Thyroid gland (tissue), 4 donors: ENCODE measurements around the gene SPDYC.

ENCODE experiments used
- CTCF ChIP-seq, 6 experiments: fragments of 200-600 bp in 3 of 6; fragments of 450-650 bp in 3 of 6; sonication (generic) in 3 of 6; IDR thresholded peaks; one replicate each; pipeline ENCODE4 v1.5.1; 2016 to 2019; ENCODE audit warnings: antibody characterized with exemption in 6 of 6, mild to moderate bottlenecking in 2 of 6, inconsistent platforms in 1 of 6, moderate library complexity in 1 of 6
- POLR2A ChIP-seq, 2 donors: fragments of 450-650 bp; IDR thresholded peaks; one replicate each; pipeline ENCODE4 v1.6.1; 2017; ENCODE audit warnings: antibody characterized with exemption in 2 of 2, mild to moderate bottlenecking in 2 of 2, moderate library complexity in 1 of 2

GRCh38 chr11:65157336-65157735 is 12.7 kb upstream of the SPDYC start:
- TF ChIP-seq POLR2A (IDR thresholded peaks at IDR 0.05), result no peak
- no peak for TF ChIP-seq CTCF (IDR thresholded peaks at IDR 0.05)
